GM19043 (cell line): ENCODE results near the gene YEATS4.

ENCODE experiments used
- ATAC-seq: cut with Tn5 transposase; IDR thresholded peaks from one replicate; pipeline ENCODE4 v1.9.1; 2021; ENCODE audit warnings: low read depth; ENCODE audit not compliant: unreplicated experiment

Gene YEATS4

DNA sequence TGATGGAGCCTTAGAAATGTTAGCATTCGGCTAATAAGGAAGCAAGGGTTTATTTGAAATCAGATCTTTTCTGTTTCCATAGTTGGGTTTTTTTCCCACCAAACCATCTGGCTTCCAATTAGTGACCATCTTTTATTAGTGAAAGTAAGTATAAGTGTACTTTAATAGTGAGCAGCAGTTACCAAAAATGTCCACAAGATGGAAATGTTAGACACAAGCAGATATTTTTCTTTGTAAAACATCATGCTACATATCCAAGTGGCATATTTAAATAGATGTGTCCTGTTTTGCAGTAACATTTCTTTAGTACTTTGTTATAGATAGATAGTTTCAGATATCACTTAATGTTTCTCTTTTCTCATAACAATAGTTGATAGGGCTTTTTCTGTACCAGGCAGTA is 28.8 kb downstream of the YEATS4 start:
- no peak for ATAC-seq

DNA sequence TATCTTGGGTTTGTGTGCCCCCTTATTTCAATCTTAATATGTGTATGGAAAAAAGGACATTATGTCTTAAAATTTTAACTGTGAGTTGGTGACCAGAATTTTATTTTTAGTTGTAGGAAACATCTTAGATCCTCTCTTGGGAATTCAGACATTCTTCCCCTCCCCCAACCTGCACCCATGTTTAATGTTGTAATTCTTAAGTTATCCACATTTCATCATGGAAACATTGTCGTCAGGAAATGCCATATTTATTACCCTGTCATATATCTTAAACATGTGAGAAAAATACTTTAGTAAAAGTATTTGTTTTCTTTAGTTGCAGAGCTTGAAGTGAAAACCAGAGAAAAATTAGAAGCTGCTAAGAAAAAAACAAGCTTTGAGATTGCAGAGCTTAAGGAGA is 30.3 kb downstream of the YEATS4 start:
- no peak for ATAC-seq

DNA sequence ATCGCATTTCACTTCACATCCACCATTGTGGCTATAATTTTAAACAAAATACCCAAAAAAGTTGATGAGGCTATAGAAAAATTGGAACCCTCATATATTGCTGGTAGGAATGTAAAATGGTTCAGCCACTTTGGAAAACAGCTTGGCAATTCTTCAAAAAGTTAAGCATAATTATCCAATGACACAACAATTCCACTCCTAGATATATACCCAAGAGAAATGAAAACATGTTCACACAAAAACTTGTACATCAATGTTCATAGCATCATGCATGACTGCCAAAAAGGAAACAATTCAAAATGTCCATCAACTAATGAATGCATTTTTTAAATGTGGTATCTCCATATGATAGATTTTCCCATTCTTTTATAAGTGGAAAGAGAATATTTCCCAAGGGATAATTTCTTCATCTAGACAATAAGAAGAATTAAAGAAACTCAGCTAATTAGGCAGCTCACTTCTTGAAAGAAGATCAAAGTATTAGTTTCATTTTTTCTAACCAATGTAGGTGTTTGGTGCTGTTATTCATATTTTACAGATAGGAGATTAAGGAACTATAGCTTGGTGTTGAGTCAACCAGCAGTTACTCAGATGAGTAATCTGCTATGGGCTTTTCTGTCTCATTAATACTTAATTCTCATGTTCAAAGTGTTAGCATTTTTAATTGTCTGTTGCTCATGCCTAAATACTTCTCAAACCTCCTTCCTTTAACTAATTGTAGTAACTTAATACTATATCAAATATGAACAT is 32.8 kb downstream of the YEATS4 start:
- peak; percentile 75 for ATAC-seq

DNA sequence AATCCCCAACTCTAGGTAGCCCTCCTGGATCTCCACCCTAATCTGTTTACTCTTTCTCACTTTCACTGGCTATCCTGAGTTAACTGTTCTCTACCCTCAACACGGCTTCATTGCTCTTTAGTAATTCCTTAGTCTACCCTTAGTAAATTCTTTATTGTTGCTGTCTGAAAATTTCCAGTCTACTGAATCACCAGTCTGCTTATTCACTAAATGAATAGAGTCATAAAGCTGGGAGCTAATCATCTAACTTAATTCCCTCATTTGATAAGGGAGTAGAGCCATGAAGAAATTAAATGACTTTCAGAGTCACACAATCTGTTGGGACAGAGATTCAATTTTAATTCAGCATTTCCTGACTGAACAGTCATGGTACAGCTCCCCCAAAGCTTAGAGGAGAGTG is 36.5 kb downstream of the YEATS4 start:
- no peak for ATAC-seq

DNA sequence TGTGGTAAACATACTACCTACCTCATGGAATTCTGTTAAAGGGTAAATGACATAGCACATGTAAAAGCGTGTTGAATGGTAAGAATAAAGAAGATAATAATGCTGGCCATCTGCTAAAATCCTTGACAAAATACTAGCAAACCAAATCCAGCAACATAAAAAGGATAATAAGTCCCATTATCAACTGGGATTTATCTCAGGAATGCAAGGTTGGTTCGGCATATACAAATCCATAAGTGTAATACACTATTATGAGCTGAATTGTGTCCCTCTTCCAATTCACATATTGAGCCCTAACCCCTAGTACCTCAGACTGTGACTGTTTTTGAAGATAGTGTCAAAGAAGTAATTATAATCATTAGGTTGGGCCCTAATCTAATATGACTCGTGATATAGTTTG is 37.4 kb downstream of the YEATS4 start:
- no peak for ATAC-seq

DNA sequence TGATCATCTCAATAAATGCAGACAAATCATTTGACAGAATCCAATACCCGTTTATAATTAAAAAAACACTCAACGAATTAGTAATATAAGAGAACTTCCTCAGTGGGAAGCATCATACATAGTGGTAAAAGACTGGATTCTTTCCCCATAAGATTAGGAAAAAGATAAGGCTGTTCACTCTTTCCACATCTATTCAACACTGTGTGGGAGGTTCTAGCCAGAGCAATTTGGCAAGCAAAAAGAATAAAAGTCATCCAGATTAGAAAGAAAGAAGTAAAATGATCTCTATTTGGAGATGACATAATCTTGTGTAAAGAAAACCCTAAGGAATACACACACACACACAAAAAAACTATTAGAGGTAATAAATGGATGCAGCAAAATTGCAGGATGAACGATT is 38.4 kb downstream of the YEATS4 start:
- ATAC-seq = no peak

DNA sequence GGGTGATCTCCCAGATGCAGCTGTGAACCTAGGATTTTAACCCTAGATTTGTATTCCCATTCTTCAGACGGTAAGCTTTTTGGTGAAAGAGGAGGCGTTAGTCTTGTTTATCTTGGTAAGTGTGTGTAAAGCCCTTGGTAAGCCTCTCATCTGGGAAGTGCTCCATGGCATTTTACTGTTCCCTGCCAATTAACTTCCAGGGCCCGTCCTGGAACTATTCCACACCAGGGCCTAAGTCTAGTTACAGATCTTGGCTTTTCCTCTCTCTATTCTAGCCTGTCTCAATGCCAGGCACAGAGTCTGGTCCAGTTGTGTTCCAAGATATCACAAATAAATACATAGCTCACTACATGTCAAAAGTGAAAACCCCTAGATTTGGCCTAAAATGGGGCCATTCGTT is 42.4 kb downstream of the YEATS4 start:
- no peak for ATAC-seq

DNA sequence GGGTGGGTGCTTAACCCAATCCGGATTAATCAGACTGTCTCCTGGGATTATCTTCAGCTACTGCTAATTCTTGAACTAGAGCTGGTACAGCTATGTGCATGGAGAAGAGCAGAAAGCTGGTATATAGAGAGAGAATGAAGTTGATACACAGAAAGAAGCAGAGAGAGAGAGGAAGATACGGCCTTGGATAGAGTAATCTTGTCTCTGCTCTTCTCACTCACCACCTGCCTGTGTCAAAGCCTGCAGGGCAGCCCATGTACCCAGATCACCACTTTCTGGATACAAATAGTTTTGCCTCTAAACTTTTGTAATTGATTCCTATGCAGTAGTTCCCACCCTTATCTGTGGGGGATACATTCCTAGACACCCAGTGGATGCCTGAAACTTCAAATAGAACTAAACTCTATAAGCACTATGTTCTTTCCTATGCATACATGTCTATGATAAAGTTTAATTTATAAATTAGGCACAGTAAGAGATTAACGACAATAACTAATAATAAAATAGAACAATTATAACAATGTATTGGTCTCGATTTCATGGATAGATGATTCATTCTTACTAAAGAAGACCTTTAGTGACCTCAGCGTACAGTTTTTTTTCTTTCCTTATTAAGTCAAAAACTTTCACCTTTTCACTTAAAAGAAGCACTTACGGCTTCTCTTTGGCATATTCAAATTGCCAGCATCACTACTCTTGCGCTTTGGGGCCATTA is 45.5 kb downstream of the YEATS4 start:
- no peak for ATAC-seq

DNA sequence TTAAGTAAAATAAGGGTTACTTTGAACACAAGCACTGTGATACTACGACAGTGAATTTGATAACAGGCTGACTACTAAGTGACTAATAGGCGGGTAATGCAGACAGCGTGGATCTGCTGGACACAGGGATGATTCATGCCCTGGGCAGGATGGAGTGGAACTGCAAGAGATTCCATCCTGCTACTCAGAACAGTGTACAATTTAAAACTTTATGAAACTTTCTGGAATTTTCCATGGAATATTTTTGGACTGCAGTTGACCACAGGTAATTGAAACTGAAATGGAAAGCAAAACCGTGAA is 46.0 kb downstream of the YEATS4 start:
- ATAC-seq = no peak

DNA sequence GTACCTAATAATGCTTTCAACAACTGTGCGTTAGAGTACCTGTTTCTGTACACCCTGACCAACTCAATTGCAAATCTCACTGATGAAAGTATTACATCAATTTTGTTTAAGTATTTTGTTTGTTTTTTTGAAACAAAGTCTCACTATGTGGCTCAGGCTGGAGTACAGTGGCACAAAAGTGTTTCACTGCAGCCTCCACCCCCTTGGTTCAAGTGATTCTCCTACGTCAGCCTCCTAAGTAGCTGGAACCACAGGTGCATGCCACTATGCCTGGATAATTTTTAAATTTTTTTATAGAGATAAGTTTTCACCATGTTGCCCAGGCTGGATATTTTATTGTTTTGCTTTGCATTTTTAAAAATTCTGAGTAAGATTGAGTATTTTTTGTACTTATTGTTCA is 46.7 kb downstream of the YEATS4 start:
- no peak for ATAC-seq

DNA sequence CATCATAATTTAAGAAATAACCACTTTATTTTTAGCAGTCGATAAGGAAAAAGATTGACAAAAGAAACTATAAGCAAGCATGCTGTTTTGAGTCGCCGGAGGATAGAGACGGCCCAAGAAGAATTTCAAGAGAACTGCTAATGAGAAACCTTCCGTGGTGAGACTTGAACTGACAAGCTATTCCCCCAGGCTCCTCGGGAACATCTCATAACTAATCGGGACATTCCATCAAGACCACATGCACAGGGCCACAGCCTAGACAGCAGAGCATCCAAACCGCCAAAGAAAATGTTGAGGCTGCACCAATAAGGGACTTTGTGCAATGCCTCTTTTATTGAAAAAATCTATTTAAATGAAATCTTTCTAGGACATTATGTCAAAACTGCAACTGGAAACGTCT is 51.0 kb downstream of the YEATS4 start:
- ATAC-seq = no peak

DNA sequence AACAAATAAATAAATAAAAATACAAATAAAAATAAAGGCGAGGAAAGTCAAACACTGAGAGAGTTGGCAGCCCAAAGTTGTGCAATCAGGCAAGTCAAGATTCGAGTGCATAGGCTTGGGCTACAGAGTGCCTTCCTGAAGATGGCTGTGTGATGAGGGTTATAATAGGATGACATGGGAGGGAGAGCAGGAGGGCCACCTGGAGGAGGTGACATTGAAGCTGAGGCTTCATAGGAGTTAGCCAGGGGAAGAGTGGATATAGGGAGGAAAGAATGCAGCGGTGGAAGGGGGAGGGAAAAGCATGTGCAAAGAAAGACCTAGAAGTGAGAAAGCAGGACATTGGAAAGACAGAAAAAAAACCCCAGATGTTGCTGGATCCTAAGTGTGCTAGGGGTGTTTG is 53.1 kb downstream of the YEATS4 start:
- no peak for ATAC-seq

DNA sequence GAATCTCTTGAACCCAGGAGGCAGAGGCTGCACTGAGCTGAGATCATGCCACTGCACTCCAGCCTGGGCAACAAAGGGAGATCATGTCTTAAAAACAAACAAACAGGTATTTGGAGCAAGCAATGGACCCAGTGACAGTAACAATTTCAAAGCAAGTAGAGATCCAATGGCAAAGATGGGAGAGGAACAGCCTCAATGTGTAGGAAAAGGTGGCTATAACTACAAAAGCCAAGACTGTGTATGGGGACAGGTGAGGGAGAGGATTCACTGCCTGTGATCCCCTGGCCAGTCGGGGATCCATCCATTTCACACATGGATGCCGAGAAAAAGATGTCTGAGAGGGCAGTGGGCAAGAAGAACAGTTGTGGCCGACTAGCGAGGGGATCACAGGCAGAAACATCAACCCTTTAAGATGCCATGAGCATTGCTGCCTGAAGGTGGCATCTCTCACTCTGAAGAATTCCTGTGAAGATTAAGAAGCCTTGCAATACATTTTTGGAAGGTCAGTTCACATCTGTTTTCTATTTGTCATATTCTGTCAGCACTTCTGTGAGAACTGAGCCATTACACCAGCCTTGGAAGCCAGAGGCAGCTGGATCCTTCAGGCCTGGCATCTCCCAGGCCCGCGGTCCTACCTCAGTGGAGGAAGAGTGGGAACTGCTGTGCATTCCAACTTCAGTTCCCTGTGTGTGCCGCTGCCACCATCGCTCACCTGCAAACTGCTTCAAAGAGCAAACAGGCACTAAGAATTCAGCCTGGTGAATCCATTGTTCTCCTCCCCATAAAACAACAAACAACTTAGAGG is 56.1 kb downstream of the YEATS4 start:
- no peak for ATAC-seq

DNA sequence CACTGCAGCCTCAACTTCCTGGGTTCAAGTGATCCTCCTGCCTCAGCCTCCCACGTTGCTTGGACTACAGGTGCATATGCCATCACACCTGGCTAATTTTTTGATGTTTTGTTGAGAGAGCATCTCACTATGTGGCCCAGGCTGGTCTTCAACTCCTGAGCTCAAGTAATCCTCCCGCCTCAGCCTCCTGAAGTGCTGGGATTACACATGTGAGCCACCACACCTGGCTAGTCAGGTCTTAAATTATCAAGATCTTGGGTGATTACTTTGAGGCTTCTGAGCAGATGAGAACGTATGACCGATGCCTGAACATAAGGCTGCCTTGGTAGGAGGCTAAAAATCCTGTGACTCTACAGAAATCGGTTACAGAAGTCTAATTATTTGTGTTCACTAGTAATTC is 57.7 kb downstream of the YEATS4 start:
- ATAC-seq = no peak

DNA sequence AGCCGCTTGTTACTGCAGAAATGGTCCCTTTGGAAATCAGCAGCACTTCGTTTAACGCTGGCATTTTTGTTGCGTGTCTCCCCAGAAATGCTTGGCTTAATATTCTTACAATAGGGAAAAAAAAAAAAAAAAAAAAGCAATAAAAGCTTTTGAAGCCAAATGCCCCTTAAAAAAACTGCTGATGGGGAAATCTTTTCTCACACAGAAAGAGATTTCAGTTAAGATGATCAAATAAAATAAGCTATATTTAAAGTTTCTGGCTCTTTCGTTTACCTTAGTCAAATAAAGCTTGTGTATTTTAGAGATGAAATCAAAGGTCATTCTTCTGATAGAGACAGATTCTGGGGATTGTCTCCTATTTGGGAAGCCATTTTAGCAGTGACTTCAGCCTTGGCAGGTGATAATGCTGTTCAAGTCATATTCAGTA is 58.2 kb downstream of the YEATS4 start:
- no peak for ATAC-seq

DNA sequence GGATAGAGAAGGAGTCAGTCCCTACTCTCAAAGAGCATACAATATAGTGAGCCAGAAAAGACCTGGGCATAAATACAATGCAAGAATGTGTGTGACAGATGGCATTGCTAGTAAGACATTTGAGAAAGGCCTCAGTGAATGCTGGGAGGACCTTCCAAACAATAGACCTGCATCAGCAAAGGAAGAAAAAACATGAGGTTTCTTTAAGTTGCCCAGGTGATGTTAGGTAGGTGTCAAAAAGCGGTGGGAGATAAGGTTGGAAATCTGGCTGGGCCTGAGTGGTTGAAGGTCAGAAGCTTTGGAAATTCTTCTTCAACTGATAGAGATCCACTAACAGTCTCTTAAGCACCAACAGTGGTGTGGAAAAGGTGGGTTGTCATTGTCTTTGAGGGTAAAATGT is 60.2 kb downstream of the YEATS4 start:
- no peak for ATAC-seq

DNA sequence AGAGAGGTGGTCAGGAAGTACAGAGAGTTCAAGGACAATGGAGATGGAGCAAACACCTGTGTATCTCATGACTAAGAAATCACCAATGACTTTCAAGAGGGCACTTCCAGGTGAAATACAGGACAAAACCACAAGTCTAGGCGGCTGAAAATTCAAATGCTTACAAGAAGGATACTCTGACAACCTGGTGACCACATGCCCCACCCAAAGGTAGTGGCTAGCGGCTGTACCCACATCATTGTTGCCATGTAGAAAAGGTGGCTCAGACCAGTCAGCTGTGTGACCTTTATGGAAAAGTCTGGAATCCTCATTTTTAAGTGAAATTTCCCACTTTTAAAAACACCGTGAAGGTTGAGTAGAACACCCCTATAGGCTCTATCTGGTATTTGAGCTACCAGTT is 62.0 kb downstream of the YEATS4 start:
- ATAC-seq = no peak

DNA sequence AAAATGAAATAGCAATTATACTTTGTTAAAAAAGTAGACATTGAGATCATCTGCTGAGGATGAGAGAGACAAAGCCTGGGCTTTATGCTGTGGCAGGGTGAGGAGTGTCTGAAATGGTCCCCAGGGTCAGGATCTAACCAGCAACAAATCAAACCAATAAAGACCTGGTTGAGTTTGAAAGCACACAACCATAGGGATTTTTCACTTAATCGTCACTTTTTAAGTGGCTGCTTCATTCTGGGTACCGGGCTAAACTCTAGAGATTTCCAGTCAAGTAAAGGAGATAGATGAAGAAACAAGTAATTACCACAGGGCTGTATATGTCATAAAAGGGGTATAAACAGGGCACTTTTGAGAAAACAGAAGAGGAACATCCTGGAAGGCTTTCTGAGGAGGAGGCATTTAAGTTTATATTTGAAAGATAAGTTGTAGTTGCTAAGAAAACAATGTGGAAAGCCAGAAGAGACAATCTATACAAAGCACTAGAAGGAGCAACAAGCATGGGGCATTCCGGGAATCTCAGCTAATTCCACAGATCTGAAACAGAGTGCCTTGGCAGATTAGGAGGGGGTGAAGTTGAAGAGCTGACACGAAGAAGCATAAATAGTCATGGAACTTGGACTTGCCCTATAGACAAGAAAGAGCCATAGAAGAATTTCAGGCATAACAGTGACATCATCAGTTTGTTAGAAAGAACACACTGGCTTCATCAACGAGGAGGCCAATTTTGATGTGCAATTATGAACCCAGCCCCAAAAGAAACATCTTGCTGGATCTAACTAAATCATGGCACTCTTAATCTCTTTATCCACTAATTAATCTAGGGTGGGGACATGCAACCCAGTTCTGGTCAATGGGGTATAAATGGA is 63.7 kb downstream of the YEATS4 start:
- ATAC-seq = no peak

DNA sequence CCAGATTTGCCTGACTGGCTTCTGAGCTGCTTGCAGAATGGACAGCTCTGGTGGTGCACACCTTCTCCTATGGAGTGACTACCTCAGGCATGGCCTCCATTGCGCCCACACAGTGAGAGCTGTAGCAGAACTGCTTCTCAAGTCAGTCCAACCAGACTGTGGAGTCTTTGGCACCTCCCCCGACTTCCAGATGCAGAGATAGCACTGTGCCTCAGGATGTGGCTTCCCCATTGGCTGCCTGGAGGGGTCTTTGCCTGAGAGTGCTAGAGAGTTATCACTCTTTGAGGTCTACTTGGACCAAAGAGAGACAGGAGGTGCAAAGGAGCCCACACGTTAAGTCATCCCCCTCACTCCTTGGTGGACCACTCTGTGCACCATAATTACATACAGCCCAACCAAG is 65.9 kb downstream of the YEATS4 start:
- ATAC-seq = no peak

DNA sequence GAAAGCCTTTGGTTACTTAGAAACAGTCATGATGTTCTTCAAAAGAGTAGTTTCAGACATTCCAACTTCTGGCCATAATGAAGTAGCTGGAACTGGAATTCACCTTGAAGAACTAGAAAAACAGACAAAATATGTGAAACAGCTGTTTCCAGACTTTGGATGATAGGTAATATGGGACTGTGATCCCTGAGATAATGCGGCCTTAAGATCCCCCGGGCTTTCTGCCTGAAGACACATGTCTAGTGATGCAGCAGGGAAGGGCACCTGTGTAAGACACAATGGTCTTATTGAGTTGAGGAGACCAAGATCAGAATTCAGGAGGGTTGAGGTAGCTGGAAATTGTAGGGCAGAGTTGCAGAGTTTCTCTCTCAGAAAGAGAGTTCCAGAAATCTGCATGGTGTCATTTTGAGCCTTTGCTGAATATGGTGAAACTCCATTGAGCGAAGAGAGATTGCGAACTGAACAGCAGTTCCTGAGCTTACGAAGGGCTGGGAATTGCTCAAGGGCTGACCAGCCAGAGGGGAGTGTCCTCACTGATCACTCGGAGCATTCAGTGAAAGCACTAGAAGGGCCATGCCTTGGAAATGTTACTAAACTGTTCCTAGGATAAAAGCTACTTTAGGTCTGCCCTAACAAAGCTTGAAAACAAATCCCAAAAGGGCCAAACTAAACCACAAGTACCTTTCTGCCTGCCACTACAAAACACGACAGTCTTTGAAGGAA is 69.0 kb downstream of the YEATS4 start:
- ATAC-seq = no peak
